ENCODE measurements around the gene RIPPLY1.

- TF ChIP-seq CTCF (IDR thresholded peaks at IDR 0.05) (no peak), POLR2A (IDR thresholded peaks at IDR 0.05) (no peak)
Observed at GRCh38 chrX:106889468-106889867, 13.7 kb downstream of the RIPPLY1 start.

Measured in vagina (tissue), 2 donors.